HG03571 (cell line): ENCODE results near the gene THBS1.

Source experiments
- ATAC-seq: cut with Tn5 transposase; IDR thresholded peaks from one replicate; pipeline ENCODE4 v1.9.1; 2021; ENCODE audit not compliant: unreplicated experiment

THBS1 gene

DNA sequence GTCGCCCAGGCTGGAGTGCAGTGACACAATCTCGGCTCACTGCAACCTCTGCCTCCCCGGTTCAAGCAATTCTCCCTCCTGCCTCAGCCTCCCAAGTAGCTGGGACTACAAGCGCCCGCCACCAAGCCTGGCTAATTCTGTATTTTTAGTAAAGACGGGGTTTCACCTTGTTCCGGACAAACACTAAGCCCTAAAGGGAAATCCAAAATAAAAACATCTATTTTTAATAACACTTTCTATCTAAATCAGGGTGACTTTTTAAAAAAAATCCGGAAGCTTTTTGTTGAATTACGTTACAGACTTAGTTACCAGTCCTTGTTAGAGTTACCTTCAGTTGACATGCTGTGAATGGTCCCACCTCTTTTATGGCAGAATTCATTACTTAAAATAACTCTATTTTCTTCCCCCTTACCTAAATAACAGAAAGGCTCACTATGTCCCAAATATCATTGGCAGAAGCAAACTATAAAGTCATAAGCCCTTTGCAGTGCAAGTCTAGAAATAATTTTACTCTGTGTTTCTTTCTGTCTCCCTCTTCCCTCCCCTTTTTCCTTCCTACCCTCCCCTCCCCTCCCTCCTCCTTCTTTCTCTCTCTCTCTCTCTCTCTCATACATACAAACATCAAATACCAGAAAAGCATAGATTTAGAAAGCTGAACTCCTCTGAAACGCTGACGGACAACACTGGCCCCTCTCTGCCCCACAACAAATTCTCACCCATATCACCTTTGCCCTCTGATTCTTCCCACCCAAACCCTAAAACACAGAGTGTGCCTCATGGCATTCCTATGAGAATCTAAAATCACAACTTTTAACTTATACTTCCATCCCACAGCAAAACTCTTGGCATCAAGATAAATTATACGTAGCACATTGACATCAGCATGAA lies 18.3 kb downstream of the THBS1 start:
- ATAC-seq, result no peak

- ATAC-seq, result no peak
These were observed 19.0 kb downstream of the THBS1 start for GRCh38 chr15:39599871-39600270.

DNA sequence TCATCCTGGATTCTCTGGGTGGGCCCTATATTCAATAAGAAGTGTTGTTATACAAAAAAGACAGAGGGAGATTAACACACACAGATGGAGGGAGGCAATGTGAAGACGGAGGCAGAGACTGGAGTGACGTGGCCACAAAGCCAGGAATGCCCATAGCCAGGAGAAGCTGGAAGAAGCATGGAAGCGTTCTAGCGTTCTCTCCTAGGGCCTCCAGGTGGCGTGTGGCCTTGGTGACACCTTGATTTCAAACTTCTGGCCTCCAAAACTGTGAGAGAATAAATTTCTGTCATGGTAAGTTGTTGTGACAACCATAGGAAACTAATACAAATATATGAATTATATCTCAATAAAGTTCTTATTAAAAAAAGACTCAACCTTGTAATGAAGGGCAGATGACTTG lies 21.3 kb downstream of the THBS1 start:
- ATAC-seq, result no peak

DNA sequence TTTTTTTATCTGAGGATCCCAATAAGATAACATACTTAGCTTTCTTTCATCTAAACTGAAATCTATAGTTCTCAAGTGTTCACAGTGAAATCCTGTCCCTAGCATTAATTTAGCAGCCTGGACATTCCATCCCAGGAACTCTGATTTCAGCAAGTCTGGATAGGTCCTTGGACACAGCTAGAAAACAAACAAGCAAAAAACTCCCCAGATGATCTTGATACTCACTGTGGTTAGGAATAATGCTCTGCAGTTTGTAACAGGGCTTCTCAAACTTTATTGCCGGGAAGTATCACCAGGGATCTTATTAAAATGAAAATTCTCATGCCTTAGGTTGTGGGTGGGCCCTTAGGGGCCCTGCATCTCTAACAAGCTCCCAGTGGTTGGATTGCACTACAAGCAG lies 24.3 kb downstream of the THBS1 start:
- ATAC-seq, result no peak

DNA sequence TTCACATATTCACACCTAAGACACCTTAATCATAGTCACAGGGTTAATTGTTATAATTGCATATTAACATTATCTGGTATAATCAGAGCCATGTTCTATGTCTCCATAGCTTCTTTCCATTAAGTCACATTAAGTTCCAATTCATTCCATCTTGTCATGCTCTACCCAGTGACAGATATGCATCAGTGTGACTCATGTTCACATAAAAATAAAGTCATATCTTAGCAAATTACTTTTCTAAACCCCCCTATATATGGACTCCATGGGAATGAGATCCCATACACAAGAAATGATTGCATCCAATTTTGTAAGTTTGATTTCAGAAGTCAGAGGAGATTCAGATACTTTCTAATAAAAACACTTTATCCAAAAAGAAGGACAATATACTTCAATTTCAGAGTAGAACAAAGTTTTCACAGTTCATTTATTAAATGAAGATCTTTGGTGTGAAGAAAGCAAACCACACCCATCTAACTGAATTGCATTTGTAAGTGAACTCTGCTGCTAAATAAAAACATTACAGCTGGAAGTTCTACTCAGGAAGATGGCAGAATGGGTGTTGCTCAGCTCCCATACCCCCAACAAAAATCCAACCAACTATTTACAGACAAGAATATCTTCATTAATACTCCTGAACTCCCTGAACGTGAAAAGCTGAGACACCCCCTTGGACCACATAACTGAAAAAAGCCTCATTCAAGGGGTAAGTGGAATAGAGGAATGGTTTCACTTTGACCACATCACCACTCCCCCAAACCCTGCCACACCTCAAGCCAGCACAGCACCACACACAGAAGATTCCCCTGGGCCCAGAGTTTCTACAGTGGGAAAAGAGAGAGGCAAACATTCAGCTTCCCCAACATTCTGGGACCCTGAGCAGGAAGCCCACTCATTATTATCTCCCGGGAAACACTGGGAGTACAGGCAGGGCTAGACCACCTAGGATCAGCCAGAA lies 27.6 kb downstream of the THBS1 start:
- no peak for ATAC-seq

DNA sequence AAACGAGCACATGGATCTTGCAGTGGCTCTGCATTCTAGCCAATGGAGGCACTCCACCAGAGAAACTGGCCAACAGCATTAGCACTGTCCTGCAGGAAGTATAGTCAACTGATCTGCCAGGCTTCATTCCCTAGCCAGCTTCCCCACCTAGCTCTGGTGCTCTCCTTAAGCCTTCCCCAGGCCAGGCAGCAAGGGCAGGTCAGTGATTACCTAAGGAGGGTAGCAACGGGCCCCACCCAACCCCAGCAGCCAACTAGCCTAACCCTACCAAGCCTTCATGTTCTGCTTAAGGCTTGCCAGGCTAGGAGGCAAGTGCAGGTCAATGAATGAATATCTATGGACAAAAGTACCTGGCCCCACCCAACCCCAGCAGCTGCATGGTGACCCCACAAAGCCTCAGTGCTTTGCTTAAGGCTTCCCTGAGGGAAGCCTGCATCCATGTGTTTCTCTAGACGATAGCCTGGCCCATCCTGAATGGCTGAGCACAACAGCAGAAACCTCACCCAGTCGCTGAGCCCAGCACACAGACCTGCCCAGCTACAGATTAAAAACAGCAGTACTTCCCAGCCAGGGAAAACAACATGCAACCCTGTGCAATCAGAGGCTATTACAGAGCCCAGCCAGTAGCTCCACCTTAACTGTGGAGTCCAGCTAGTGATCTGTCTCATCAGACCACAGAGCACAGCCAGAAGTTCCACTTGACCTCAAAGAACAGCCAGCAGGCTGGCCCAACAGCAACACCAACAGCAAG lies 28.5 kb downstream of the THBS1 start:
- no peak for ATAC-seq

DNA sequence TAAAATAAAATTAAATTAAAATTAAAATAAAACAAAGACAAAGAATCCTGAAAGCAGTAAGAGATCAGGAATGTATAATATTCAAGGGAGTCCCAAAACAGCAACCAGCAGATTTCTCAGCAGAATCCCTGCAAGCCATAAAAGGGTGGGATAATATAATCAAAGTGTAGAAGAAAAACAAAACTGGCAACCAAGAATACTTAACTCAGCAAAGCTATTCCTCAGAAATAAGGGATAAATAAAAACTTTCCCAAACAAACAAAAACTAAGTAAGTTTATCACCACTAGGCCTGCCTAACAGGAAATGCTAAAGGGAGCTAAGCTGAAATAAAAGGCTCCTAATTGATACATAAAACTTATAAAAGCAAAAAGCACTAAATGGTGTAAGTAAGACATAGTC lies 29.8 kb downstream of the THBS1 start:
- no peak for ATAC-seq

GRCh38 chr15:39613271-39613670 lies 32.4 kb downstream of the THBS1 start:
- ATAC-seq, result no peak

GRCh38 chr15:39613861-39614260 lies 33.0 kb downstream of the THBS1 start:
- no peak for ATAC-seq

GRCh38 chr15:39616731-39617455 lies 36.0 kb downstream of the THBS1 start:
- no peak for ATAC-seq

- no peak for ATAC-seq
These were observed 37.4 kb downstream of the THBS1 start for GRCh38 chr15:39618063-39618823.

- ATAC-seq, result no peak
These were observed 40.3 kb downstream of the THBS1 start for GRCh38 chr15:39621210-39621609.

DNA sequence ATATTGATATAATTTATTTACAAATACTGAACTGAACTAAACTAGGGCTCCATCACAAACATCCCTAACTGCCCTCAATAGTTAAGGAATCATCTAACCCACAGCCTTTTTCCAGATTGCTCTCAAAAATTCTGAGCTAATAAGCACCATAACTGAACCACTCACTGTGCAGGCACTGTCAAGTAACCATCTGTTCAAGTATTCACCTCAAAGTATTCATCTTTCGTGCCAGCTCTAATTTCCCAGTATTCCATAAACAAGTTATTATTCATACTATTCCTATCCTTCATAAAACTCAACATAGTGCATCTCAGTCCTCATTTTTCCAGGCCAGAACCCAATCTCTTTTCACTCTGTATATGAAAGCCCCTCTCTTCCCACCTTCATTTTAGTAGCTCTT lies 41.1 kb downstream of the THBS1 start:
- no peak for ATAC-seq

- ATAC-seq, result peak; percentile 8
These were observed 42.0 kb downstream of the THBS1 start for GRCh38 chr15:39622660-39623516.

GRCh38 chr15:39623529-39623931 lies 42.7 kb downstream of the THBS1 start:
- ATAC-seq, result peak; percentile 83

- no peak for ATAC-seq
These were observed 43.9 kb downstream of the THBS1 start for GRCh38 chr15:39624806-39625205.

GRCh38 chr15:39625451-39625850 lies 44.6 kb downstream of the THBS1 start:
- no peak for ATAC-seq

DNA sequence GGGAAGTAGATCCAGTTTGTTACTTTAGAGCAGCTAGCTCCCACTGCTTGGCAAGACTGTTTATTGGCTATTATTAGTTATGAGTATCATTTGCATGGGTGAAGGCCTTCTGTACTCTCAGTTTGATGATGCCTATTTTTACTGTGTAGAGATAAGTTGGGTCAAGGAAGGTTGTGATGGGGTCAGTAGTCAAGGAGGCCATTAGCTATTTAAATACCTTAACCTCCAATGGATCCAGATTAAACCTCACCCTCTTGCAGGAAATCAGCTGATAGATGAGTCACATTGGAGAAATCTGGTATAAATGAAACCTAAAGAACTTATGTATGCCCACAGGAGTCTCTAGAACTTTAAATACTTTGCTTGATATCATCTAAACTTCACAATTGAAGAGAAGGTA lies 45.0 kb downstream of the THBS1 start:
- ATAC-seq, result no peak
